Activated CD4-positive, alpha-beta T cell treated with anti-CD3 and anti-CD28 coated beads, Interleukin-2, amount 10 ng/mL, durations not matched to agents 7 days and 5 days (primary cell): Measurements from ENCODE around the gene SMC6. TPM values are rescaled to one million over a fixed set of nuclear protein-coding genes. Genes with fewer than 3 reads are reported as not detected.

ENCODE experiments used
- CTCF ChIA-PET: fragments of 350-600 bp; sonication (Branson Sonifier 250); formaldehyde crosslinking; loops from one replicate; lab custom pipeline; 2021; ENCODE audit warnings: antibody characterized with exemption; lab: Charles Lee
- POLR2A ChIA-PET: fragments of 350-600 bp; sonication (Branson Sonifier 250); formaldehyde crosslinking; loops from one replicate; lab custom pipeline; 2021; ENCODE audit warnings: antibody characterized with exemption; lab: Charles Lee
- DNase-seq: peaks from one replicate; pipeline ENCODE4 v3.0.0-alpha.2; 2020
- H3K27ac Mint-ChIP-seq: one replicate; pipeline ENCODE4 v1.8.0; 2021; ENCODE audit warnings: mild to moderate bottlenecking, moderate library complexity, mixed read lengths
- H3K27me3 Mint-ChIP-seq: one replicate; pipeline ENCODE4 v1.8.0; 2021; ENCODE audit warnings: mixed read lengths
- H3K36me3 Mint-ChIP-seq: one replicate; pipeline ENCODE4 v1.8.0; 2021; ENCODE audit warnings: low read depth, mixed read lengths
- H3K4me1 Mint-ChIP-seq: one replicate; pipeline ENCODE4 v1.8.0; 2021; ENCODE audit warnings: mixed read lengths
- H3K4me3 Mint-ChIP-seq: one replicate; pipeline ENCODE4 v1.8.0; 2021; ENCODE audit warnings: mild to moderate bottlenecking, moderate library complexity, mixed read lengths
- H3K9me3 Mint-ChIP-seq: one replicate; pipeline ENCODE4 v1.8.0; 2021; ENCODE audit warnings: mixed read lengths
- total RNA-seq, 2 experiments: library from RNA; stranded (reverse); gene quantifications; one replicate each; pipeline ENCODE4 v1.2.3, GENCODE V29; 2021

SMC6 gene
- total RNA-seq: 10 to 100 TPM; 41.3 to 41.9 TPM

- CTCF ChIA-PET: interaction anchor here (0.6 to 1.4 kb wide), 5 partner anchors 9 to 1616 kb away, joined by 3 to 6 read pairs (median 3); no protein-coding TSS in a partner anchor
- Mint-ChIP-seq H3K4me3 (peak within 1 kb of the TSS; percentile 88), H3K9me3 (no peaks in the 10 kb centered on the region), H3K27me3 (no peaks in the 10 kb centered on the region), H3K36me3 (peaks cover 8% of the 10 kb centered on the region), H3K4me1 (peaks cover 53% of the 10 kb centered on the region), H3K27ac (peak within 1 kb of the TSS; percentile 98)
- peak; percentile 90 for DNase-seq
- POLR2A ChIA-PET: interaction anchor here (0.5 to 0.8 kb wide), 2 partner anchors 34 to 805 kb away, joined by 3 to 14 read pairs; no protein-coding TSS in a partner anchor
Observed at GRCh38 chr2:17753803-17754663, at the start of gene SMC6, which contains the start of gene GEN1. Gene SMC6 (minus strand): TSS chr2:17753810. CDS start chr2:17745946, 7,864 bp downstream. Gene GEN1 (plus strand): TSS chr2:17754138. CDS start chr2:17759944, 5,806 bp downstream.

DNA sequence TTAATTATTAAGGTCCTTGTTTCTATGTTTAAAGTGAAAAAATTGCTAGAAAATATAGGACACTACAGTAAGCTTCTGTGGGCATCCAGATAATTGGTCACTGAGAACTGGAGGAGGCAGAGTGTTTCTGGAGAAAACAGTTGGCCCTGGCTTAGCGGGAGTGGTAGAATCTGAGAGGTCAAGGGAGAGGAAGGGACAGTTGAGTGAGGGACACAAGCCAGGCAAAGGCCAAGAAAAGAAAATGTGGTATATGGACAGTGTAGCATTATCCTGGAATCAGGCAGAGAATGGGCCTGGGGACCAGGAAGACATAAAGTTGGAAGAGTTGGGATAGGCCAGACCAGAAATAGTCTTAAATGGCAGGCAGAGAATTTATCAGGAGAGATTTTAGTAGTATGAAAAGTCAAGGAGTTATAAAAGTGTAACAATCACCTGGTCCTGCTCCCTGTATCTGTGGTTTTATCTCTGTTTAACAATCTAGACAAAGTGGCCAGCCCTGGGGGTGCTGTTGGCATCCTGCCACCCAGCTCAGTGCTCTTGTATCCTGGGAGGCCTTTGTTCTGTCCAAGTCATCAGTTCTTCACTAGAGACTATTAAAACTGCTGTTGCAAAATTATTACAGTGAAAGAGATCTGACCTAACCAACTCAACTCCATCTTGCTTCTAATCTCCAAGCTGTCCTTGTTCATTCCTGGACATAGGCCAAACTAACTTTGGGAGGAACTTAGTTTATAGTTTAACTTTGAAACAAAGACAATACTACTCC lies 47.3 kb upstream of the SMC6 start:
- no peaks in the 10 kb centered on the region for H3K36me3 Mint-ChIP-seq
- H3K27me3 Mint-ChIP-seq: peaks cover 37% of the 10 kb centered on the region
- H3K9me3 Mint-ChIP-seq: no peaks in the 10 kb centered on the region
- POLR2A ChIA-PET: no interaction called here
- no peak overlapping the region for H3K27ac Mint-ChIP-seq
- H3K4me1 Mint-ChIP-seq: peaks cover 3% of the 10 kb centered on the region
- H3K4me3 Mint-ChIP-seq: no peak overlapping the region
- no peak for DNase-seq
- CTCF ChIA-PET: interaction anchor here (0.9 kb wide), 1 partner anchor 11 kb away, joined by 3 read pairs; no protein-coding TSS in a partner anchor

- Mint-ChIP-seq H3K27me3 (peaks cover 38% of the 10 kb centered on the region), H3K9me3 (no peaks in the 10 kb centered on the region), H3K4me1 (peaks cover 3% of the 10 kb centered on the region), H3K4me3 (no peak overlapping the region), H3K36me3 (no peaks in the 10 kb centered on the region), H3K27ac (no peak overlapping the region)
- DNase-seq: no peak
- ChIA-PET POLR2A (no interaction called here), CTCF (no interaction called here)
Observed at GRCh38 chr2:17800219-17800618, 46.6 kb upstream of the SMC6 start.

DNA sequence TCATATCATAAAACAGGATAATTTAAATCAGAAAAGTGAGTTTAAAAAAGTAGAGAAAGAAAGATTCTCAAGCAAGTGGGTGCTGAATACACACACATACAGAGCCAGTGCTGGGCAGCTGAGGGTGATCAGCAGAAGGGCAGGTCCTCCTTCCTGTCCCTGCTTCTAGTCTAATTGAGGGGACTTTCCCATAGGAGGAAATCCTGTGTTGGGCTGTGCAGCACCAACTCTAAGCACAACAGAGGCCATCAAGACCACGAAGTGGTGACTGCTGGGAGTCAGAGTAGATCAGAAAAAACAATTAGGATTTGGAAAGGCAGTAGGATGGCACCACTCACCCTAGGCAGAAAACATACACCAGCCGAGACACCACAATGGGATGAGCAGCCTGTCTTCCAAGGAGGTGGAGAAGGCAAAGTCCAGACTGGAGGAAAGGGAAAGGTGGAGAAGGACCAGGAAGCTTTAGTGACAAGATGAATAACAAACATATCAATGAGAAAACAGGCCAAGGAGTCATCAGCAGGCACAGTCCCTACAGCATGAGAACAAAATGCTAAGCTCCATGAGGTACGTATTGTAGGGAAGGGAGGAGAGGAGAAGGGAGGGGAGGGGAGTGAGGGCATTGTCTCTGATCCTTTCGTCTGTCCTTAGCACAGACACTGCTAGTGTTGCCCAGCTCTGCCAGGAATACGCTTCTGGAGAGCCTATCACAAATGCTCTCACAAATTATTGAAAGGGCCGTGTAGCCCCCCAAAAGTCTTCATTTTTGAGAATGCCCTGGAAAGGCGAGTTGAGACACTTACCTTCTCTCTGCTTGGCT lies 45.9 kb upstream of the SMC6 start:
- no peak overlapping the region for H3K27ac Mint-ChIP-seq
- CTCF ChIA-PET: interaction anchor here (1.0 kb wide), 1 partner anchor 25 kb away, joined by 3 read pairs; no protein-coding TSS in a partner anchor

GRCh38 chr2:17798338-17798737 lies 44.7 kb upstream of the SMC6 start:
- Mint-ChIP-seq H3K27me3 (peaks cover 33% of the 10 kb centered on the region), H3K27ac (no peak overlapping the region), H3K4me3 (no peak overlapping the region), H3K36me3 (no peaks in the 10 kb centered on the region), H3K4me1 (peaks cover 3% of the 10 kb centered on the region), H3K9me3 (no peaks in the 10 kb centered on the region)
- no peak for DNase-seq
- ChIA-PET CTCF (interaction anchor here (0.5 to 1.0 kb wide), 3 partner anchors 8 to 42 kb away, joined by 3 to 7 read pairs (median 3); no protein-coding TSS in a partner anchor), POLR2A (no interaction called here)

More for the DNA sequence above, 45.9 kb upstream of the SMC6 start:
- Mint-ChIP-seq H3K4me3 (no peak overlapping the region), H3K9me3 (no peaks in the 10 kb centered on the region), H3K4me1 (peaks cover 3% of the 10 kb centered on the region), H3K36me3 (no peaks in the 10 kb centered on the region), H3K27me3 (peaks cover 39% of the 10 kb centered on the region)
- DNase-seq: no peak
- POLR2A ChIA-PET: no interaction called here

- H3K27me3 Mint-ChIP-seq: peaks cover 47% of the 10 kb centered on the region
- H3K4me1 Mint-ChIP-seq: peaks cover 17% of the 10 kb centered on the region
- no peak overlapping the region for H3K4me3 Mint-ChIP-seq
- ChIA-PET CTCF (interaction anchor here (1.1 kb wide), 1 partner anchor 12 kb away, joined by 3 read pairs; no protein-coding TSS in a partner anchor), POLR2A (no interaction called here)
- H3K9me3 Mint-ChIP-seq: no peaks in the 10 kb centered on the region
- DNase-seq: no peak
- H3K27ac Mint-ChIP-seq: no peak overlapping the region
- no peaks in the 10 kb centered on the region for H3K36me3 Mint-ChIP-seq
Observed at GRCh38 chr2:17795309-17795708, 41.7 kb upstream of the SMC6 start.

DNA sequence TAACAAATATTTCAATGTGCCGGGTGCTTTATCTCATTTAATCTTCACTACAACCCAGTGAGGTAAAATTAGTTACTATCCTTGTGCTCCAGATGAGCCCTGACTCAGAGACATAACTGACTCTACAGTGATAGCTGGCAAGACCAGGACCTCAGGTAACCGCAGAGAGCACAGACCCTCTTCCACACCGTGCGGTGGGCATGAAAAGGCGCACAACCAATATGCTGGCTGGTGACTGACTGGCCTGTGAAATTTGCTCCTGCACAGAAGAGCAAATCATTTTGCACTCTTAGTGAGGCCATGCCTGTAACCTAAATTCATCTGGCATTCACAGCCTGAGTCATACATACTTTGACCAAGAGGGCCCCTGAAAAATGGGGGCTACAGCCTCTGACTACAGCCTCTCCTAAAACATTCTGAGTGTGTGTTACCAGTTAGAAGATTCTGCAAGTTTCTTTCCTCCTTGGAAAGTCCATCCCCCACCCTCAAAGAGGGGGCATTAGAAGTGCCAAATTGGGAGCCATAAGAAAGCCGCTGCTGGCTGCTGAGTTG lies 40.3 kb upstream of the SMC6 start:
- Mint-ChIP-seq H3K4me3 (no peak overlapping the region), H3K27ac (no peak overlapping the region), H3K4me1 (peaks cover 14% of the 10 kb centered on the region), H3K36me3 (no peaks in the 10 kb centered on the region), H3K9me3 (no peaks in the 10 kb centered on the region), H3K27me3 (peaks cover 44% of the 10 kb centered on the region)
- ChIA-PET CTCF (no interaction called here), POLR2A (no interaction called here)
- no peak for DNase-seq

- Mint-ChIP-seq H3K4me1 (peaks cover 14% of the 10 kb centered on the region), H3K27me3 (peaks cover 44% of the 10 kb centered on the region), H3K4me3 (no peak overlapping the region), H3K36me3 (no peaks in the 10 kb centered on the region), H3K27ac (no peak overlapping the region), H3K9me3 (no peaks in the 10 kb centered on the region)
- CTCF ChIA-PET: no interaction called here
- DNase-seq: no peak
- POLR2A ChIA-PET: no interaction called here
Observed at GRCh38 chr2:17793296-17793695, 39.7 kb upstream of the SMC6 start.

DNA sequence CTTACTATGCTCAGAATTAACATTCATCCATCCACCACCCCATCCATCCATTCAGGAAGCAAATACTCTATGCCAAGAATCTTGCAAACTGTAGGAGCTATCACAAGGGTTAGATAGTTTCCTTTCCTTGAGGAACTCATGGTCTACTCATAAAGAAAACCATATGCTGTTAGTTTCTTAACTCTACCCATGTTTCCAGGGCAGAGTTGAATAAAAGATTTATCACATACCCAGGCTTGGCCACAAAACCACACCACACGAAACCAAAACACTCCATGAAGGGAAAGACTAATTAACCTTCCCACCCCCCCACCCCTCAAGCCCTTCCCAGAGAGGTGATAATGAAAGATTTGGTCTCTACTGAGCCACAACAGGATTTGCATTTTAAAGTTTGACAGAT lies 38.9 kb upstream of the SMC6 start:
- ChIA-PET POLR2A (no interaction called here), CTCF (no interaction called here)
- Mint-ChIP-seq H3K27ac (no peak overlapping the region), H3K9me3 (no peaks in the 10 kb centered on the region), H3K4me1 (peaks cover 14% of the 10 kb centered on the region), H3K27me3 (peaks cover 43% of the 10 kb centered on the region), H3K4me3 (no peak overlapping the region), H3K36me3 (no peaks in the 10 kb centered on the region)
- no peak for DNase-seq

- POLR2A ChIA-PET: no interaction called here
- Mint-ChIP-seq H3K27ac (no peak overlapping the region), H3K36me3 (no peaks in the 10 kb centered on the region), H3K9me3 (no peaks in the 10 kb centered on the region), H3K27me3 (peaks cover 43% of the 10 kb centered on the region), H3K4me1 (peaks cover 14% of the 10 kb centered on the region), H3K4me3 (no peak overlapping the region)
- no peak for DNase-seq
- CTCF ChIA-PET: no interaction called here
Observed at GRCh38 chr2:17791817-17792130, 38.2 kb upstream of the SMC6 start.

GRCh38 chr2:17791121-17791816 lies 37.7 kb upstream of the SMC6 start:
- no peaks in the 10 kb centered on the region for H3K9me3 Mint-ChIP-seq
- H3K4me1 Mint-ChIP-seq: peaks cover 14% of the 10 kb centered on the region
- ChIA-PET POLR2A (no interaction called here), CTCF (no interaction called here)
- H3K4me3 Mint-ChIP-seq: no peak overlapping the region
- peaks cover 38% of the 10 kb centered on the region for H3K27me3 Mint-ChIP-seq
- no peak for DNase-seq
- H3K27ac Mint-ChIP-seq: no peak overlapping the region
- no peaks in the 10 kb centered on the region for H3K36me3 Mint-ChIP-seq

GRCh38 chr2:17790536-17790935 lies 36.9 kb upstream of the SMC6 start:
- CTCF ChIA-PET: no interaction called here
- Mint-ChIP-seq H3K4me1 (peaks cover 14% of the 10 kb centered on the region), H3K36me3 (no peaks in the 10 kb centered on the region), H3K4me3 (no peak overlapping the region), H3K27me3 (peaks cover 37% of the 10 kb centered on the region), H3K9me3 (no peaks in the 10 kb centered on the region), H3K27ac (no peak overlapping the region)
- DNase-seq: no peak
- POLR2A ChIA-PET: no interaction called here
